Nephron (organoid): Measurements from ENCODE around the gene ANKFN1.

Experiments
- H3K27ac Mint-ChIP-seq, 3 experiments: 2 replicates each; pipeline ENCODE4 v1.8.0; 2020; ENCODE audit warnings: mixed read lengths in 3 of 3, mild to moderate bottlenecking in 2 of 3, moderate library complexity in 1 of 3
- H3K27me3 Mint-ChIP-seq: 2 replicates; pipeline ENCODE4 v1.8.0; 2021; ENCODE audit warnings: low read depth, mild to moderate bottlenecking, moderate library complexity, mixed read lengths
- H3K36me3 Mint-ChIP-seq: 2 replicates; pipeline ENCODE4 v1.8.0; 2020; ENCODE audit warnings: low read depth, mixed read lengths
- H3K4me1 Mint-ChIP-seq: 2 replicates; pipeline ENCODE4 v1.8.0; 2020; ENCODE audit warnings: mixed read lengths
- H3K4me3 Mint-ChIP-seq, 3 experiments: 2 replicates each; pipeline ENCODE4 v1.8.0; 2020; ENCODE audit warnings: mild to moderate bottlenecking in 3 of 3, mixed read lengths in 3 of 3, moderate library complexity in 2 of 3
- H3K9me3 Mint-ChIP-seq: 2 replicates; pipeline ENCODE4 v1.8.0; 2020; ENCODE audit warnings: mixed read lengths
- TF ChIP-seq, protein P1 (sequence below), 3 experiments: fragments of 200-600 bp; sonication (generic); IDR thresholded peaks; one replicate each; pipeline ENCODE4 v1.5.0; 2021; ENCODE audit warnings: antibody characterized with exemption in 3 of 3; ENCODE audit not compliant: unreplicated experiment in 3 of 3

The ANKFN1 gene

DNA sequence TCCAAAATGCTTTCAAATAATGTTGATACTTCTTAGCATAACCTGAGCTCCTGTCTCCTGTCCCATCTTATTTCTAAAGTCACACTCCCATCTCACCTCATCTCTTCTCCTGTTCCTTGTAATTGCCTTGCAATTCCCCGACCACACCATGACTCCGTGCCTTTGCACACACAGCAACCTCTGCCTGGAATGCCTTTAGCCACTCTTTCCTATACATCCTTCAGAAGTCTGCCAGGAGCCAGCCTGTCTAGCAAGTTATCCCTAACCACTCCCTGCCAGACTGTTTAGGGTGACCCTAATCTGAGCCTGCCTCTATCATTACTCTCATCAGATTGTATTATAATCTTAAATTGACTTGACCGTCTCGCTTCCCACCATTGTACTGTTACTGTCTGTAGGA, 272.2 kb downstream of the ANKFN1 start:
- H3K4me1 Mint-ChIP-seq: no peaks in the 10 kb centered on the region
- no peak overlapping the region for H3K4me3 Mint-ChIP-seq
- TF ChIP-seq, protein P1, sequence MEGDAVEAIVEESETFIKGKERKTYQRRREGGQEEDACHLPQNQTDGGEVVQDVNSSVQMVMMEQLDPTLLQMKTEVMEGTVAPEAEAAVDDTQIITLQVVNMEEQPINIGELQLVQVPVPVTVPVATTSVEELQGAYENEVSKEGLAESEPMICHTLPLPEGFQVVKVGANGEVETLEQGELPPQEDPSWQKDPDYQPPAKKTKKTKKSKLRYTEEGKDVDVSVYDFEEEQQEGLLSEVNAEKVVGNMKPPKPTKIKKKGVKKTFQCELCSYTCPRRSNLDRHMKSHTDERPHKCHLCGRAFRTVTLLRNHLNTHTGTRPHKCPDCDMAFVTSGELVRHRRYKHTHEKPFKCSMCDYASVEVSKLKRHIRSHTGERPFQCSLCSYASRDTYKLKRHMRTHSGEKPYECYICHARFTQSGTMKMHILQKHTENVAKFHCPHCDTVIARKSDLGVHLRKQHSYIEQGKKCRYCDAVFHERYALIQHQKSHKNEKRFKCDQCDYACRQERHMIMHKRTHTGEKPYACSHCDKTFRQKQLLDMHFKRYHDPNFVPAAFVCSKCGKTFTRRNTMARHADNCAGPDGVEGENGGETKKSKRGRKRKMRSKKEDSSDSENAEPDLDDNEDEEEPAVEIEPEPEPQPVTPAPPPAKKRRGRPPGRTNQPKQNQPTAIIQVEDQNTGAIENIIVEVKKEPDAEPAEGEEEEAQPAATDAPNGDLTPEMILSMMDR (IDR thresholded peaks at IDR 0.05; ENCODE audit: unreplicated experiment in 3 of 3): no peak
- no peaks in the 10 kb centered on the region for H3K36me3 Mint-ChIP-seq
- no peaks in the 10 kb centered on the region for H3K9me3 Mint-ChIP-seq
- H3K27ac Mint-ChIP-seq: no peak overlapping the region
- no peaks in the 10 kb centered on the region for H3K27me3 Mint-ChIP-seq

DNA sequence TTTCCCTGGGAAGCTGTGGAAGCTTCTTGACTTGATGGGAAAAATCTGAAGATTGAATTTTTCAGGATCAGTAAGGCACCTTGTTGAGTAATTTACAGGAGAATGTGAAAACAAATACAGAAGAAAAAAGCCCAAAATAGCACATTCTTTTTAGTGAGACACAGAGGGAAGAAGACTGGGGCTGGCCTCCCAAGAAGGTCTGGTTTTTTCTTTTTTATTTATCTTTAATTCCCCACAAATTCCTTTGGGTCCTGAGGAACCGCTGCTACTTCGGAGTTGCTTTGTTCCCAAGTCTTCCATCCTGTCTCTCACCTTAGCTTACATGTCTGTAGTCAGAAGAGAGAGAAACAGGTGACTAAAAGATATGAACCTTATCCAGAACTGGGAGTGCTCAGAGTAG, 273.6 kb downstream of the ANKFN1 start:
- TF ChIP-seq, protein P1 (IDR thresholded peaks at IDR 0.05; ENCODE audit: unreplicated experiment in 3 of 3): no peak
- H3K9me3 Mint-ChIP-seq: no peaks in the 10 kb centered on the region
- H3K36me3 Mint-ChIP-seq: no peaks in the 10 kb centered on the region
- no peaks in the 10 kb centered on the region for H3K4me1 Mint-ChIP-seq
- H3K4me3 Mint-ChIP-seq: no peak overlapping the region
- no peak overlapping the region for H3K27ac Mint-ChIP-seq
- no peaks in the 10 kb centered on the region for H3K27me3 Mint-ChIP-seq

DNA sequence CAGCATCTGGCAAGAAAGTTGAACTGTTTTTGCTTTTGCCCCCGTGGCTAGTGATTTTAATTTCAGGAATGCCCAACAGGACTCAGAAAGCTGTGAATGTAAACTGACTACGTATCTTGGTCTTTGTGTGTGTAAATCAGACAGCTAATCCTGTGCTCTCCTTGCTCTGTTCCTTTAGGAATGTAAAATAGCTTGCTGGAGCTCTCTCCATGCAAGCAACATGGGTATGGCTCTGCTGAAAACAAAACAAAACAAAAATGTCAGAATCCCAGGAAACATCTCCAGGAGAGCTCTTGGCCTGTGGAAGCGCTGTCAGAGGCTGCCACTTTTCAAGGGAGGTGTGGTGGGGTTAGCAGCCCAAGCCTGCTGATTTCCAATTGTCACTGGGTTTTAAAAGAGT, 278.5 kb downstream of the ANKFN1 start:
- TF ChIP-seq, protein P1 (IDR thresholded peaks at IDR 0.05; ENCODE audit: unreplicated experiment in 3 of 3): no peak
- H3K27me3 Mint-ChIP-seq: no peaks in the 10 kb centered on the region
- H3K36me3 Mint-ChIP-seq: no peaks in the 10 kb centered on the region
- H3K4me1 Mint-ChIP-seq: no peaks in the 10 kb centered on the region
- no peaks in the 10 kb centered on the region for H3K9me3 Mint-ChIP-seq
- no peak overlapping the region for H3K27ac Mint-ChIP-seq
- no peak overlapping the region for H3K4me3 Mint-ChIP-seq

DNA sequence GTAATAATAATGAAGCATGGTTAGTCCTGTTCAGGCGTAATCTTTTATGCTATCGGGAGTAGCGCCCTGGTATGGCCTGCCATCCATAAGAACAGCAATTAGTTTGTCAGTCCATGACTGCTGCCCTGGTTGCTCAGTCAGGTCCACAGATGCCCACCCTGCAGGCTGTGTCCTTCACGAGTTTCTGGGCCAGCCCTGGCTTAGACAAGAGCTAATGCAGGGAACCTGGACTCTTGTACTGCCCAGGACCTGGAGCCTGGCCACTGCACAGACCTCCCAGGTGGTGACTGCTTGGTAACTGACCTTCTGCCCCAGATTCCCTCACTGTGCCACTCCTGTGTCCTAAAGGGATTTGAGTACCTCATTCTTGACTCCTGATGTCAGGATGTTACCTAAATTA, 279.2 kb downstream of the ANKFN1 start:
- Mint-ChIP-seq H3K27me3 (no peaks in the 10 kb centered on the region), H3K36me3 (no peaks in the 10 kb centered on the region), H3K4me1 (no peaks in the 10 kb centered on the region), H3K27ac (no peak overlapping the region), H3K9me3 (no peaks in the 10 kb centered on the region), H3K4me3 (no peak overlapping the region)
- TF ChIP-seq, protein P1 (IDR thresholded peaks at IDR 0.05; ENCODE audit: unreplicated experiment in 3 of 3): no peak

DNA sequence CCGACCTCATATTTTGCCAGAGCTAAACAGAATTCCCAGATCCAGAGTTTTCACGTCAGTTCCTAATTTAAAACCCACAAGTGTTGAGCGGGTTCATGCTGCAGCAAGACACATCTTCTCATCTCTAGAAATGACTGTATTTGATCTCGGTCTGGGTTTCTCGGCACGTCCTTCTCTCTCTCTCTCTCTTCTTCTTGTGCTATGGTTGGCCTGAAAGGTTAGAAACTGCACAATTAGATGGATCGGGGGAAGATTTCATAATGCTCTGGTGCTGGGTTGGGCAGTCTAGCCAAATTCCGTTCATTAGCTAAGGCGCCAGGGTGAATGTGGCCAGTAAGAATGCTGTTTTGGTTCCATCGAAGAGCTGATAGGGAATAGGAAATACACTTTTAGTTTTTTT, 281.3 kb downstream of the ANKFN1 start:
- peaks cover 6% of the 10 kb centered on the region for H3K27me3 Mint-ChIP-seq
- no peak overlapping the region for H3K4me3 Mint-ChIP-seq
- TF ChIP-seq, protein P1 (IDR thresholded peaks at IDR 0.05; ENCODE audit: unreplicated experiment in 3 of 3): no peak
- no peak overlapping the region for H3K27ac Mint-ChIP-seq
- no peaks in the 10 kb centered on the region for H3K4me1 Mint-ChIP-seq
- no peaks in the 10 kb centered on the region for H3K9me3 Mint-ChIP-seq
- no peaks in the 10 kb centered on the region for H3K36me3 Mint-ChIP-seq

DNA sequence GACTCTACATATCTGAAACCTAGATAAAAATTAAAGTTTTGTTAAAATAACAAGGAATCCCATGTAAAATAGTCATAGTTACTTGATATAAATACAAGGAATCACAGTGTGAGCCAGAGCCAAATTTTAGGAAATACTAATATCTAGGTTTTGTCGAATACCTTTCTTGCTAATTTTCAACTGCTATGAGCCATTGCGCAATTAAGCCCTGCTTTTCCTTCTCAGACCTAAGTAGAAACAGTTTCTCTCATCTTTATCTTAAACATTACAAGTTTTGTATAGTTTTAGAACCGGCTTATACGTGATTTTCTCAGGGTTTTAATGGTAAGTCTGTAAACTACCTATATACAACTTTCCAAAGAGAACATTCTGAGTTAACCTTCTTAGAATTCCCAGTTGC, 282.9 kb downstream of the ANKFN1 start:
- H3K4me3 Mint-ChIP-seq: no peak overlapping the region
- TF ChIP-seq, protein P1 (IDR thresholded peaks at IDR 0.05; ENCODE audit: unreplicated experiment in 3 of 3): no peak

More for the DNA sequence above, 282.9 kb downstream of the ANKFN1 start:
- no peaks in the 10 kb centered on the region for H3K9me3 Mint-ChIP-seq
- H3K4me1 Mint-ChIP-seq: peaks cover 8% of the 10 kb centered on the region
- H3K27ac Mint-ChIP-seq: no peak overlapping the region
- H3K36me3 Mint-ChIP-seq: no peaks in the 10 kb centered on the region
- H3K27me3 Mint-ChIP-seq: peaks cover 6% of the 10 kb centered on the region
